ENCODE results near the gene PLEKHG3.

PLEKHG3 gene

DNA sequence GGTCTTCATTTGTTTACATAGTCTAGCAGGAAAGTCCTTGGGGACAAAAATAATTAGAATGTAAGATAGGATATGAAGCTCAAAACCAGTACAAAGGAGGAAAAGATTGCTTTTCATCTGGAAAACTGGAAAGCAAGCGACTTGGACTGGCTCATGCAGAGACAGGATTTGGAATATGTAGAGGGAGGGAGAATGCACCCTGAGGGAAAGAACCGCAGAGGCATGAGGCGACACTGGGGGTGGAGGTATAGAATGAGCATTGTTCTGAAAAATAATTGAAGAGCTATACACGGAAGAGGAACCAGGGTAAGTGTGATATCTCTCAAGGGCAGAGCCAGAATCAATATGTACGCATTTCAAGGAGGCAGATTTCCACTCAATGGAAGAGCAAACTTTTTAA lies 85.5 kb downstream of the PLEKHG3 start:
- DNase-seq: no peak

DNA sequence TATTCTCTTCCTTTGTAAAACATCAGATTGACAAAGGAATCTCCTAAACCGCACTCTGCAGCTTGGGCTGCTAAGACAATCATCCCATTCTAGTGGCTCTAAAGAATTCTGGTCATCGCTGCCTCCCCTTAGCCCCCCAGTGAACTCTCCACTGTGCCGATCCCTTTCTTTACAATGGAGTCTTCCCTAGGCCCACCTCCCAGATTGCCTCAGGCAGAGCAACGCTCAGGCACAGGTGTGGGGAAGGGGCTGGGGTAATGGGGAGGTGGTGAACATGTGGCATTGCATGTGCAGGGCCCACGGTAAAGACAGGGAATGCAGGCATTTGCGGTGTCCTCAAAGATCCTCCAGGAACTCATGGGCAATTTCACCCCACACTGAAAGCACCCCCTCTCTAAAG lies 86.3 kb downstream of the PLEKHG3 start:
- no peak for DNase-seq

DNA sequence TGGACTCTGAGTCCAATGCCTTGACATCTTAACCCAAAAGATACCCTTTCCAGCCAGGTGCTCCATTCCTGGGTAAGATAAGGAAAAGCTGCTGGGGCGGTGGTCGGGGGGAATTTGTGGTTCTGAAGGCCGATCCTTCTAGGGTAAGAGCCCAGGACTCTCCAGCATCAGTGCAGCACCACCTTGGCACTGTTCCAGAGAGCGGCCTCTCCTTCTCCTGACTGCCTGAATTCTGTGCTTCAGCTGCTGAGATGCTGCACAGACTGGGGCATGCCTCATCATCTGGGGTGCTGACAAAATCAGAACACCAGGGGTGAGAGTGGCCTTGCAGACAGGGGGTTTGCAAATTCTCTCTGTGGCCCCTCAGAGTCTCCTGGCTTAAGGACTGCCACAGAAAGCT lies 88.0 kb downstream of the PLEKHG3 start:
- DNase-seq: no peak

DNA sequence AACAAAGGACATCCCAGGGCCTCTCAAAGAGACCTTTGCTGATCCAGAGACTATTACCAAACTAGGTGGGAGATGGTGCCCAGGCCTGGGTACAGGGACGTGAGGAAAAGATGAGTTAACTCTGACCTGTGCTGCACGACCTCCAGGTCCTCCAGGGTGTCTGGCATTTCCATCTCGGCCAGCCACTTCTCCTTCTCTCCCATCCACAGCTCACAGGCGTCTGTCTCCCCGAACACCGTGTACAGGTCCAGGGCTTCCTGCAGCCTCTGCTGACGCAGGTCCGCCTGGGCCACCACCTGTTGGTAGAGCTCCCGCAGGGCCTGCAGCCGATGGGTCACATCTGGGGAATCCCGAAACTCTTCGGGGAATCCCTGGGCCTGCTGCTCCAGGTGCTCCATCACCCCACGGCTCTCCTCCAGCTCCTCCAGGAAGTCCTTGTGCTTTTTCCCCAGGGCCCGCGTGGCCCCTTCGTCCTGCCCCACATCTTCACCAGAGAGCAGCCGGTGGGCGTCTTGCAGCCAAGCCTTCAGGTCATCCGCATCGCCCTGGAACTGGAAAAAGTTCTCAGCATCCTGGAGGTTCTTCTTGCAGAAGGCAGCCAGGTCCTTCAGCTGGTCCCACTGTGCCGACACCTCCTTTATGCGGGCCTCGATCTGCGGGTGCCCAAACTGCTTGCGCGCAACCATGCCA lies 88.8 kb downstream of the PLEKHG3 start:
- no peak for DNase-seq

DNA sequence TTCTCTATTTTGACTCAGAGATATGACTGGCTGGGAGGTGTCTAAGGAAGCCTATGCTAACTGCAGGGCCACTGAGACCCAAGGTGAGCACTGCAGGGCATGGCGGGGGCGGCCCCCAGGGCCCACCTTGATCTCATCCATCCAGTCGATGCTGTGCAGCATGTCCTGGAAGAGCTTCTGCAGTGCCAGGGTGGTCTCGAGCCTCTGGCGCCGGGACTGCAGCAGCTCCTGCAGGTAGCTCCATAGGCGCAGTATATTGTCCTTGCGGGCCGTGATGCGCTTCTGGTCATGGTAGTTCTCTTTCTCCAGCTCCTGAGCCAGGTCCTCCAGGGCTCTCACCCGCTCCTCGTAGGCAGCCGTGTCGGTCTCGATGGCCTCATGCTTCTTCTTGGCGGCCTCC lies 91.0 kb downstream of the PLEKHG3 start:
- no peak for DNase-seq

DNA sequence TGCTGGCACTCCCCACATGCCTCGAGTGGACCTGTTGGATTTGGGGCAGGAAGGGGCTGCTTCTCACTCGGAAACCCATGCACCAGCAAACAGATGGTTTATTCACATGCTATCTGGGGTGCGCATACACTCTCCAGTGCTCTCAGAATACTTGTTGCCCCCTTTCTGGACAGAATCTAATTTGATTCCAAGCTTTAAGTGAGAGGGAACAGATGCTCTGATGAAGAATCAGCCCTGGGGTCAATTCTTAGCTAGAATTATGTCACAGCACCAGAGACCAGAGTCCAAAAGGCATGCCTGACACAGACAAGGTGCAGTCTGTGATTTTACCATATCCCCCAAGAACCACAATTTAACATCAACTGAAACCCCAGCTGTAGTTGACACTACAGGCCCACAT lies 91.7 kb downstream of the PLEKHG3 start:
- no peak for DNase-seq

DNA sequence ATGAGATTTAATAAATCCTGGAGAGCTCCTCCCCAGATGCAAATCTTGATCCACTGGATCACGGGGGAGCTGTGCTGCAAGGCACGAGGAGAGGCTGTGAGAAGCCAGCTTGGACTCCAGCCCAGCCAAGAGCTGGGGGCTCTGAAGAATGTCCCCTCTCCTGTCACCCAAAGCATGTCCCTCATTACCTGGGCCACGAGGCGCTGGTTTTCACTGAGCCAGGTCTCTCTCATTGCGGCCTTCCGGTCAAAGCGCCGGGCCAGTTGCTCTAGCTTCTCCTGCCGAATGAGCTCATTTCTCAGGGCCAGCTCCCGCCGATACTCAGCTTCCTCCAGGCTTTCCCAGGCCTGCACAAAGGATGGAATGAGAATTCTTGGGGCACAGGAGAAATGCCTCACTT lies 92.1 kb downstream of the PLEKHG3 start:
- no peak for DNase-seq

DNA sequence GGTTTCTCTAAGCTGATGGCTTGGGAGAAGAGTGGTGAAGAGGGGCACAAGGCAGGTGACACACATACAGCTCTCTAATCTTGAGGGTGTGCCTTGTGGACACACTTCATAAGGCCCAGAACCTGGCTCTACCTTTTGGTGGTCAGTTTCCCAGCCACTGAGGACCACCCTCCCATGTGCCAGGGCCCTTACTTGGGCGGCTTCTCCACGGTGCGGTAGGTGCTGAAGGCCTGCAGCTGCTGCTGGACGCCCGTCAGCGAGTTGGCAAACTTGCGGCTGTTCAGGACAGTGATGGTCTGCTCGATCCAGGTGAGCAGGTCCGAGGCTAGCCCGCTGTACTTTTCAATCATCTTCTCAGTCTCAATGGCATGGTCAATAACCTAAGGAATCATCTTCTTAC lies 95.3 kb downstream of the PLEKHG3 start:
- no peak for DNase-seq
